AG09319 (cell line): Measurements from ENCODE around the gene PTPN5.

ENCODE experiments used
- DNase-seq: peaks from one replicate; pipeline ENCODE4 v3.0.0-alpha.2; 2010; ENCODE audit warnings: low read depth; ENCODE audit errors: extremely low read depth
- TF ChIP-seq, protein P1 (sequence below): IDR thresholded peaks from 2 replicates; pipeline ENCODE4 v1.5.1; 2011; ENCODE audit warnings: low read depth, mild to moderate bottlenecking, inconsistent platforms, low read length, moderate library complexity

PTPN5 gene

DNA sequence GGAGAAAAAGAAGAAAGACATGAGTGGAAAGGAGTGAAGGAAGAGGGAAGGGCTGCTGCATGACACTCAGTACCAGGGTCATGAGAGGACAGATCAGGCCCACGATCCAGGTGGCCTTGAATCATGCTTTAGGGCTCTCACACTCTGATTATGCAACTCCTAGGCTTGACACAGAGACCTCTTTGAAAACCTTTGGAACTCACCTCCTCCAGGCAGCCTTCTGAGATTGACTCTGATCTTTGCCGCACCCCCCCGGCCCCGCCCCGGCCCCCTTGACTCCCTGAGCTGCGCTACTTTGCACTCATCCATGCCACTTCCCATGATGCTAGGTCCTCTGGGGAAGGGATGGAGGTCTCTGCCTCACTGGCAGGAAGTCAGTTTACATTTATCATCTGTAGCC, 10.7 kb downstream of the PTPN5 start:
- TF ChIP-seq, protein P1, sequence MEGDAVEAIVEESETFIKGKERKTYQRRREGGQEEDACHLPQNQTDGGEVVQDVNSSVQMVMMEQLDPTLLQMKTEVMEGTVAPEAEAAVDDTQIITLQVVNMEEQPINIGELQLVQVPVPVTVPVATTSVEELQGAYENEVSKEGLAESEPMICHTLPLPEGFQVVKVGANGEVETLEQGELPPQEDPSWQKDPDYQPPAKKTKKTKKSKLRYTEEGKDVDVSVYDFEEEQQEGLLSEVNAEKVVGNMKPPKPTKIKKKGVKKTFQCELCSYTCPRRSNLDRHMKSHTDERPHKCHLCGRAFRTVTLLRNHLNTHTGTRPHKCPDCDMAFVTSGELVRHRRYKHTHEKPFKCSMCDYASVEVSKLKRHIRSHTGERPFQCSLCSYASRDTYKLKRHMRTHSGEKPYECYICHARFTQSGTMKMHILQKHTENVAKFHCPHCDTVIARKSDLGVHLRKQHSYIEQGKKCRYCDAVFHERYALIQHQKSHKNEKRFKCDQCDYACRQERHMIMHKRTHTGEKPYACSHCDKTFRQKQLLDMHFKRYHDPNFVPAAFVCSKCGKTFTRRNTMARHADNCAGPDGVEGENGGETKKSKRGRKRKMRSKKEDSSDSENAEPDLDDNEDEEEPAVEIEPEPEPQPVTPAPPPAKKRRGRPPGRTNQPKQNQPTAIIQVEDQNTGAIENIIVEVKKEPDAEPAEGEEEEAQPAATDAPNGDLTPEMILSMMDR: no peak
- no peak for DNase-seq

DNA sequence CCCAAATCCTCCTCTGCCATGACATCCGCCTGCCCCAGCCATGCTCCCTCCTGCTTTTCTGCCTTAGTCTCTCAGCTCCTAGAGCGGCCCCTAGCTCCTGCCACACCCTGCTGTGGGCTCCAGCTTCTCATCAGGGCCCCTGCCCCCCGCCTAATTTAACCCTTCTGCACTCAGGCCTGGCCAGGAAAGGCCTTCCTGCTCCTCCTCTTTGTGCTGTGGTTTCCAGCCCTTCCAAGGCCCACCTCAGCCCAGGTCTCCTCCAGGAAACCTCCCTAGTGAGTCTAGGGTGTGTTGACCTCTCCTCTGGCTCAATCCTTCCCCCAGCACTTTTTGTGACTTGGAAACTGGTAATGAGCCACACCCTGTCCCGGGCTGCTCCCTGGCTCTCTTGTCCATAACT, 11.3 kb downstream of the PTPN5 start:
- TF ChIP-seq, protein P1: no peak
- DNase-seq: no peak

DNA sequence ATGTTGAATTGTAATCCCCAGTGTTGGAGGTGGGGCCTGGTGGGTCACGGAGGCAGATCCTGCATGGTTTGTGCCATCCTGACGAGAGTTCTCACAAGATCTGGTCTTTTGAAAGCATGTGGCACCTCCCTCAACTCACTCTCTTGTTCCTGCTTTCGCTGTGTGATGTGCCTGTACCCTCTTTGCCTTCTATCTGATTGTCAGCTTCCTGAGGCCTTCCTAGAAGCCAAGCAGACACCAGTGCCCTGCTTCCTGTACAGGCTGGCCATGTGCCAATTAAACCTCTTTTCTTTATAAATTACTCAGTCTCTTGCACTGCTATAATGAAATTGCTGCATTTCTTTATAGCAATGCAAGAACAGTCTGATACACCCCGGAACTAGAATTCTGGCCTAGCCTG, 13.1 kb downstream of the PTPN5 start:
- TF ChIP-seq, protein P1: no peak
- no peak for DNase-seq

DNA sequence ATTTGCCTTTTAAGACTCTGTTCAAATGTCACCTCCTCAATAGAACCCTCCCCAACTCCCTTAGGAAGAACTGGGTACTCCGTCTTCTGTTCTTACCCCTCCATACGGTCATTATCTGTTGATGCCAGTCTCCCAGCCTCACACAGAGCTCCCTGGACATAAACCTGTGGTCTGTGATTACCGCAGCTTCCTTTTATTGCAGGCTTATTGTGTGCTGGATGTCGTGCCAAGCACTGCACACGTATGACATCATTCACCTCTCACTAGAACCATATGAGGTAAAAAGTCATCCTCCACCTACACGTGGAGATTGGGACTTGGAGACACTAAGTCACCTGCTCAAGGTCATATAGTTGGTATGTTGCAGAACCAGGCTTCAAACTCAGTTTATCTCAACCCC, 15.3 kb downstream of the PTPN5 start:
- DNase-seq: no peak
- TF ChIP-seq, protein P1: no peak

DNA sequence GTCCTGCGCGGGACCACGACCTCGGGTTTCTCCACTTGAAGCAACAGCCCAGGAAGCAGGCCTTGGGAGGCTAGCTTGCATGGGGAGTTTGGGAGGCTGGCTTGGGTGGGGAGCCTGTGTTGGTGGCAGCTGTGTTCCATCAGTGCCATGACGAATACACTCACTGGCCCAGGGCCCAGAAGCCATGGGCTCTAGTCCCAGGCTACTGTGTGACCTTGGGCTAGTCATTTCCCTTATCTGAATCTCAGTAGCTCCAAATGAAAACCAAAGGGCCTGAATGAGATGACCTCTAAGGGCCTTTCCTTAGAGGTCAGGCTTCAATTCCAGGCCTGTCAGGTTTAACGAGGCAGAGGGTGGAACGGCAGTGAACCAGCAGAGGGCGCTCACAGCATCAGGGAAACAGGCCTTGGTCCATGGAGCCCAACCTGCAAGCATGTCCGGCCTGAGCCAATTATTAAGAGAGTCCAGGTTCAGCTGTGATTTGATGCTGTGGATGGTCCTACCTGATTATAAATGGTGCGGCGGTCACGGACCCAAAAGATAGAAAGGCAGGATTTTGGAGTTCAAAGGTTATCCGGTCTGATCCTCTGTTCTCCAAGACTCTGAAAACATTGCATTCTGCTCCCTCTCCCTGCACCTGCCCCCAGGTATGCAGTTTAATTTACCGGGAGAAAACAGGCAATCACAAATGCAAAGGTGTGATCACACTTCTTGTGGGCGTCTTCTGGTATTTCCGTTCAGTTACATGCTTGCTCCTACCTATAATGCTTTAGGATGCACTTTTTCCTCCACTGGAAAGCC, 15.9 kb downstream of the PTPN5 start:
- TF ChIP-seq, protein P1: peak; percentile 67
- DNase-seq: no peak

DNA sequence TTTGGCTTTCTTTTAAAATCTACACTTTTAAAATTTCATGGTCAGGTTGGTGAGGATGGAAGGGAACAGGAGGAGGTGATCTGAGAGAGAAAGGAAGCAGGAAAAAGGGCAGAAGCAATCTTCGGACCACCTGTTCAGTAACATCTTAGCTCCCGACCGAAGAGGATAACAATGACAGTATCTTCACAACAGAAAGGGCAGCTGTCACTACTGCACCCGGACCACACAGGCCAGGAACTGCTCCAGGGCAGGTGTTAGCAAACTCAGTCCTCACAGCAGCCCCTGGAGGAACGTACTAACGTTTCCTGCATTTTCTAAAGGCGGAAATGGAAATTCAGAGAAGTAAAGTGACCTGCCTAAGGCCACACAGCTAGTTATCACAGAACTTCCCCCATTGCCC, 16.8 kb downstream of the PTPN5 start:
- no peak for DNase-seq
- TF ChIP-seq, protein P1: no peak

DNA sequence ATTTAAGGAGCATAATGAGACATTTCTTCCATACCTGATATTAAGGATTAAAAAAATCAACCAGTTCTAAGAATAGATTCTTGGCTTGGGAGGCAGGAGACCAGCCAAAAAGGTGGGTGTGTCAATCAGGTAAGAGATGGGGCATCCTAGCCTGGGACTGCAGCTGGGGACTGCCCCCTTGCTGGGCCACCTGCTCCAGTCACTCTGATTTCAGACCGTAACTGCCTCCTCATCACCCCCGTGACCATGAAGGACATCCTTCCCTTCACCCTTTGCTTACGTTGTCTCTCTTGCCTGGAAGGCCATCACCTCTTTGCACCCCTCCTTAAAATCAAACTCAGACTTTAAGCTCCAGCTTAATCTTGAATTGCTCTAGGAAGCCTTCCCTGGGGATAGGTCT, 17.9 kb downstream of the PTPN5 start:
- no peak for DNase-seq
- TF ChIP-seq, protein P1: no peak
